Calu3 (cell line): Measurements from ENCODE around the gene WHRN. TPM values are rescaled to one million over a fixed set of nuclear protein-coding genes. Genes with fewer than 3 reads are reported as not detected.

Source experiments
- BruUV-seq: library from RNA; stranded (reverse); fragments of 400-500 nt; replicated peaks from 2 replicates; lab custom pipeline; 2021; lab: Mats Ljungman, UMichigan
- CTCF ChIA-PET: fragments of 300-600 bp; sonication (Branson Sonifier 250); formaldehyde crosslinking; loops from one replicate; lab custom pipeline; 2022; ENCODE audit warnings: antibody characterized with exemption; lab: Charles Lee
- DNase-seq: peaks from one replicate; pipeline ENCODE4 v3.0.0; 2022
- H3K27ac Mint-ChIP-seq: one replicate; pipeline ENCODE4 v1.8.0; 2022; ENCODE audit warnings: mixed read lengths; ENCODE audit not compliant: unreplicated experiment
- H3K27me3 Mint-ChIP-seq: one replicate; pipeline ENCODE4 v1.8.0; 2022; ENCODE audit warnings: mixed read lengths; ENCODE audit not compliant: unreplicated experiment
- H3K36me3 Mint-ChIP-seq: one replicate; pipeline ENCODE4 v1.8.0; 2022; ENCODE audit warnings: mild to moderate bottlenecking, moderate library complexity, mixed read lengths; ENCODE audit not compliant: insufficient read depth, unreplicated experiment
- H3K4me1 Mint-ChIP-seq: one replicate; pipeline ENCODE4 v1.8.0; 2022; ENCODE audit warnings: mild to moderate bottlenecking, low read depth, mixed read lengths; ENCODE audit not compliant: unreplicated experiment
- H3K4me3 Mint-ChIP-seq: one replicate; pipeline ENCODE4 v1.8.0; 2022; ENCODE audit warnings: mild to moderate bottlenecking, low read depth, moderate library complexity, mixed read lengths; ENCODE audit not compliant: unreplicated experiment
- H3K9me3 Mint-ChIP-seq: one replicate; pipeline ENCODE4 v1.8.0; 2022; ENCODE audit warnings: low read depth, mixed read lengths; ENCODE audit not compliant: unreplicated experiment
- CTCF ChIP-seq: fragments of 200-600 bp; IDR thresholded peaks from one replicate; pipeline ENCODE4 v1.8.0; 2022; ENCODE audit warnings: antibody characterized with exemption; ENCODE audit not compliant: unreplicated experiment
- intact Hi-C: fragments of 100-400 bp; cut with micrococcal nuclease; formaldehyde crosslinking; loops from one replicate; pipeline ENCODE4 v1.10.0; 2022; ENCODE audit not compliant: unreplicated experiment
- total RNA-seq: library from RNA; stranded (reverse); gene quantifications from 2 replicates; pipeline ENCODE4 v1.2.3, GENCODE V29; 2022

The WHRN gene
- total RNA-seq, 1 experiment from 2014 or later: 4.9 TPM

DNA sequence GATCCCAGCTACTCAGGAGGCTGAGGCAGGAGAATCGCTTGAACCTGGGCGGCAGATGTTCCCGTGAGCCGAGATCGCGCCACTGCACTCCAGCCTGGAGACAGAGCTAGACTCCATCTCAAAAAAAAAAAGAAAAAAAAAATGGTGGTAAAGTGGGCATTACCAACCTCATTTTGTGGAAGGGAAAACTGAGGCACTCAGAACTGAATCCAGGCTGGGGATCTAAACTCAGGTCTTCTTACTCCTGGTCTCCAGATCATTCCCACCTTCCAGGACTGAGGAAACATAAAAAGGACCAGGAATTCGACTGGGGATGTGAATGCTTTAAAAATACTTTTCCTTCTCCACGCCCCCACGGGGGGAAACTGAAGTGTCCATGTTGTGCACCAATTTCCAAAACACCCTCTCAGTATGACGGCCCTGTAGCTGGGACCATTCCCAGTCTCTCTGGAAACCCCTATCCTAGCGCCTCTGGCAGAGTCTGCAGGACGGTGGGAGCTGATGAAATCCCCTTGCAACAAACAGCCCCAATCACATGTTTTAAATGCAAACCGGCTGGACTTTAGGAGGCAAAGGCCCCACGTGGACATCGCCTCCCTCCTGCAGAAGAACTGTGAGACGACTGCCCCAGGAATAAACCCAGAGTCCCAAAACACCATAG is 108.6 kb downstream of the WHRN start:
- Mint-ChIP-seq H3K4me3 (peak overlapping the region; percentile 70), H3K36me3 (peaks cover 19% of the 10 kb centered on the region), H3K27ac (peak overlapping the region; percentile 60), H3K9me3 (no peaks in the 10 kb centered on the region), H3K27me3 (no peaks in the 10 kb centered on the region), H3K4me1 (peaks cover 7% of the 10 kb centered on the region)
- BruUV-seq: no TSS peak
- DNase-seq: no peak
- intact Hi-C loops: no loop called here
- CTCF ChIA-PET: no interaction called here
- no peak for TF ChIP-seq CTCF

DNA sequence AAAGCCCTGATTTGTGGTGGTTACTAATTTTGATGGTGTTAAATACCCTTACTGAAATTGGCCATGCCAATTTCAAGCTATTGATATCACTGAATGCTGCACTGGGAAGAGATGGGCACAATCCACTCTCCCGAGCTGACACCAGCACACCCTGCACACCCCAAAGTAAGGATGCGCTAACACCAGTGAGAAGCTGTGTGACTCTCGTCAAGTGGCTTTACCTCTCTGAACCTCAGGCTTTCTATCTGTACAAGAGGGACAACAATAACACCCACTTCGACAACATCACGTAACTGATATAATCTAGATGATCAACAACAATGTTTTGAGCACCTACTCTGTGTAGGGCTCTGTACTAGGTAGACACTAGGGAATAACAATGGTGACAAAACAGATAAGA is 109.5 kb downstream of the WHRN start:
- H3K27me3 Mint-ChIP-seq: no peaks in the 10 kb centered on the region
- no peaks in the 10 kb centered on the region for H3K9me3 Mint-ChIP-seq
- no TSS peak for BruUV-seq
- peaks cover 19% of the 10 kb centered on the region for H3K36me3 Mint-ChIP-seq
- peaks cover 7% of the 10 kb centered on the region for H3K4me1 Mint-ChIP-seq
- no peak for DNase-seq
- intact Hi-C loops: no loop called here
- H3K27ac Mint-ChIP-seq: no peak overlapping the region
- CTCF ChIA-PET: no interaction called here
- H3K4me3 Mint-ChIP-seq: no peak overlapping the region
- no peak for TF ChIP-seq CTCF

DNA sequence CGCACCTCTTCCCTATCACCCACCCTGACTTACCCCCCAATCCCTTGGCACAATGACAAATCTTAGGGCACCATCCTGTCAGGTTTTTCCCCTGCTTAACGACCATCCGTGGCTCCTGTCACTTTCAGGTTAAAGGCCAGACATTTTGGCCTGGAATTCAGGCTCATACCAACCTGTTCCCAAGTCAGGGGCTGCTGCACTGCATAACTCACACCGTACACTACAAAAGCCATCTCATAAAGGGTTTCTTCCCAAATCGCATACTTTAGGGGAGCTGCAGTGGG is 110.0 kb downstream of the WHRN start:
- no peak for DNase-seq
- intact Hi-C loops: no loop called here
- no peaks in the 10 kb centered on the region for H3K9me3 Mint-ChIP-seq
- no peak overlapping the region for H3K4me3 Mint-ChIP-seq
- no peak for TF ChIP-seq CTCF
- no peaks in the 10 kb centered on the region for H3K27me3 Mint-ChIP-seq
- peaks cover 7% of the 10 kb centered on the region for H3K4me1 Mint-ChIP-seq
- no TSS peak for BruUV-seq
- peaks cover 19% of the 10 kb centered on the region for H3K36me3 Mint-ChIP-seq
- no peak overlapping the region for H3K27ac Mint-ChIP-seq
- CTCF ChIA-PET: no interaction called here

- CTCF ChIA-PET: no interaction called here
- peaks cover 7% of the 10 kb centered on the region for H3K4me1 Mint-ChIP-seq
- TF ChIP-seq CTCF: no peak
- intact Hi-C loops: no loop called here
- DNase-seq: no peak
- H3K9me3 Mint-ChIP-seq: no peaks in the 10 kb centered on the region
- H3K27ac Mint-ChIP-seq: no peak overlapping the region
- H3K27me3 Mint-ChIP-seq: no peaks in the 10 kb centered on the region
- no peak overlapping the region for H3K4me3 Mint-ChIP-seq
- no TSS peak for BruUV-seq
- peaks cover 19% of the 10 kb centered on the region for H3K36me3 Mint-ChIP-seq
These were observed 110.5 kb downstream of the WHRN start for GRCh38 chr9:114394523-114395333.
